Measurements from ENCODE around the gene LUZP2. TPM values are rescaled to one million over a fixed set of nuclear protein-coding genes. Genes with fewer than 3 reads are reported as not detected.

Gene LUZP2
- total and polyA plus RNA-seq, 2 of the 8 experiments (the other 6 are each of a cell fraction or from before 2014, with no cell fraction given): 0.79 to 1.5 TPM

DNA sequence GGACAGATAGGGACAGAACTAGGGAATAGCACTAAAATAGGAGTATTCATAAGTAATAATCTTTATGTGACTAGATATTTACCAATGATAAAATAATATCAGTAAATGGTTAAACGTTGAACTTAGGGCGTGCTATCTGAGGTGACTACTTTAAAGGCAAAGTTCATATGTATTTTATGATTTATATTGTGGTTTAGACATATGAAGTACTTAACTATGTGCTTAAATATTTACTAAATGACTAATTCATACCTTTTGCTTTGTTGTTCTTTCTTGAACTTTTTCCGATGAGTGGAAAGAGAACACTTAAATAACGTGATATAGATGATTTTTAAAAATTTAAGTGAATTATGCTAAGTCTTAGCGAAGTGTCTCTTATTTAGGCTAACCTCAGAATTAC is 14.7 kb downstream of the LUZP2 start:
- CTCF ChIA-PET (ENCODE audit: partially characterized antibody): no interaction called here
- Histone ChIP-seq H3K4me1 (replicated peaks in 1 of 4; ENCODE audit: control insufficient read depth in 3 of 4, insufficient read depth in 4 of 4, low read length in 3 of 4) (peaks cover 0 to 3% (median 1%) of the 10 kb centered on the region in 4 experiments; a peak in 2 of 7 replicates), H3K36me3 (ENCODE audit: control insufficient read depth in 2 of 4, insufficient read depth in 4 of 4, low read length in 3 of 4) (no peaks in the 10 kb centered on the region), H4K8ac (ENCODE audit: extremely low read depth, insufficient read depth, low read length) (no peak overlapping the region), H4K5ac (ENCODE audit: insufficient read length, low read depth, low read length) (no peak overlapping the region), H2AK5ac (ENCODE audit: low read depth, low read length) (no peak overlapping the region), H2BK5ac (ENCODE audit: low read depth, low read length) (no peak overlapping the region), H3K4me2 (ENCODE audit: insufficient read depth in 1 of 2, low read depth in 2 of 2, low read length in 2 of 2) (no peak overlapping the region), H2BK12ac (ENCODE audit: low read depth, low read length) (no peak overlapping the region), H3K18ac (ENCODE audit: extremely low read depth, low read length) (no peak overlapping the region), H3K4ac (replicated peaks; ENCODE audit: insufficient read length, low read depth, low read length) (no peak overlapping the region), H3K23me2 (ENCODE audit: low read depth, low read length) (no peaks in the 10 kb centered on the region), H3K27me3 (replicated peaks in 1 of 4; ENCODE audit: control insufficient read depth in 3 of 4, extremely low read depth in 1 of 4, insufficient read depth in 3 of 4, low read length in 3 of 4) (no peaks in the 10 kb centered on the region), H3K23ac (ENCODE audit: insufficient read length) (no peak overlapping the region), H3K9ac (replicated peaks in 1 of 4; ENCODE audit: extremely low read depth in 1 of 4, low read depth in 3 of 4, low read length in 3 of 4) (no peak overlapping the region), H3K56ac (replicated peaks; ENCODE audit: insufficient read length, low read depth, low read length) (no peak overlapping the region), H3K4me3 (ENCODE audit: extremely low read depth in 1 of 4, insufficient read depth in 2 of 4, low read depth in 3 of 4, low read length in 4 of 4) (no peak overlapping the region), H2BK20ac (ENCODE audit: low read length) (no peak overlapping the region), H2AFZ (ENCODE audit: low read length) (no peak overlapping the region), H3K27ac (ENCODE audit: low read depth, low read length) (no peak overlapping the region), H3K9me3 (ENCODE audit: insufficient read depth in 2 of 2, low read depth in 1 of 2, low read length in 1 of 2) (no peaks in the 10 kb centered on the region), H2BK120ac (replicated peaks; ENCODE audit: low read depth, low read length) (no peak overlapping the region), H3K79me2 (ENCODE audit: control insufficient read depth in 1 of 2, insufficient read depth in 2 of 2, low read length in 2 of 2) (no peaks in the 10 kb centered on the region; a peak in 1 of 4 replicates), H2BK15ac (ENCODE audit: low read length) (no peak overlapping the region), H4K20me1 (replicated peaks in 1 of 2; ENCODE audit: control insufficient read depth in 1 of 2, insufficient read depth in 2 of 2, low read length in 2 of 2) (no peaks in the 10 kb centered on the region), H3K14ac (ENCODE audit: insufficient read length) (no peak overlapping the region), H3K79me1 (ENCODE audit: low read depth, low read length) (no peaks in the 10 kb centered on the region), H4K91ac (replicated peaks; ENCODE audit: insufficient read length, low read length) (no peak overlapping the region)
- POLR2A ChIA-PET (ENCODE audit: partially characterized antibody): no interaction called here
- DNase-seq (ENCODE audit: low read depth in 1 of 2, low spot score in 2 of 2): no peak
- WGBS, 2 experiments (ENCODE audit: extremely low coverage in 1 of 2, insufficient coverage in 1 of 2, insufficient read length in 1 of 2, insufficient replicate concordance in 2 of 2, low coverage in 1 of 2, low lambda C conversion rate in 2 of 2, missing lambda C conversion rate in 1 of 2): 80% methylated on average over 5 of the region's 5 CpGs; no CpG with 5 or more reads in 1 of the 2 experiments
- TF ChIP-seq MAFK (IDR thresholded peaks at IDR 0.05; ENCODE audit: low read depth, low read length): no peak
- no peak for TF ChIP-seq KDM4A (IDR thresholded peaks at IDR 0.05; ENCODE audit: low read depth, low read length, severe bottlenecking)
- no peak for TF ChIP-seq KDM5A (IDR thresholded peaks at IDR 0.05; ENCODE audit: low read length)
- TF ChIP-seq CHD1 (IDR thresholded peaks at IDR 0.05; ENCODE audit: low read depth, low read length): no peak
- TF ChIP-seq, protein P1, sequence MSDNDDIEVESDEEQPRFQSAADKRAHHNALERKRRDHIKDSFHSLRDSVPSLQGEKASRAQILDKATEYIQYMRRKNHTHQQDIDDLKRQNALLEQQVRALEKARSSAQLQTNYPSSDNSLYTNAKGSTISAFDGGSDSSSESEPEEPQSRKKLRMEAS (IDR thresholded peaks at IDR 0.05): no peak
- TF ChIP-seq JUND (IDR thresholded peaks at IDR 0.05; ENCODE audit: low read length): no peak
- no peak for TF ChIP-seq TAF7 (optimal IDR thresholded peaks at IDR 0.05; ENCODE audit: borderline replicate concordance, low read depth, low read length)
- TF ChIP-seq CTBP2 (IDR thresholded peaks at IDR 0.05; ENCODE audit: borderline replicate concordance, insufficient read depth, insufficient read length, low read length): no peak
- FAIRE-seq: no peak

Measured in H1 (cell line).